ENCODE measurements around the gene ALOX5AP.

Gene ALOX5AP

DNA sequence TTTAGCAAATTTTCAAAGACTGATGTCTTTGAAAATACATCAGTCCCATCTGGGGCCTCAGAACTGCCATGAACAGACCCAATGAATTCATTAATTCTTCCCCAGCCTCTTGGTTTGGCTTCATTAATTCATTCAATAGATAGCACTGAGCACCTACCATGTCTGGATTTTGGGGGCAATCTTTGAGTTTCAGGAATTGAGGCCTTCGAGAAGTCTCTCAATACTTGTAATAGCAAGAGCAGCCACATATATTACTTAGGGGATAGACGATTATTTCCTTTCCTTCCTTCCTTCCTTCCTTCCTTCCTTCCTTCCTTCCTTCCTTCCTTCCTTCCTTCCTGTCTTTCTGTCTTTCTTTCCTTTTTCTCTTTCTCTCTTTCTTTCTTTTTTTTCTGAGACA is 64.8 kb downstream of the ALOX5AP start:
- DNase-seq, result no peak

DNA sequence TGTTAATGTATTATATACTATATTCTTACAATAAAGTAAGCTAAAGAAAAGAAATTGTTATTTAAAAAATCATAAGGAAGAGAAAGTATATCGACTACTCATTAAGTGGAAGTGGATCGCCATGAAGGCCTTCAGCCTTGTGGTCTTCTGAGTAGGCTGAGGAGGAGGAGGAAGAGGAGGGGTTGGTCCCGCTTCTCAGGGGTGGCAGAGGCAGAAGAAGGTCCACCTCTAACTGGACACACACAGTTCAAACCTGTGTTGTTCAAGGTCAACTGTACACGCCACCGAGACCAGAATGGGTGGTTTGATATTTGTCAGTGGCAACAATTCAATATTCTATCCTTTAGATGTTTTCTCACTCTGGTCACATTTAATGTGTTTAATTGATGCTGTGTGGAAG is 67.2 kb downstream of the ALOX5AP start:
- DNase-seq, result no peak

DNA sequence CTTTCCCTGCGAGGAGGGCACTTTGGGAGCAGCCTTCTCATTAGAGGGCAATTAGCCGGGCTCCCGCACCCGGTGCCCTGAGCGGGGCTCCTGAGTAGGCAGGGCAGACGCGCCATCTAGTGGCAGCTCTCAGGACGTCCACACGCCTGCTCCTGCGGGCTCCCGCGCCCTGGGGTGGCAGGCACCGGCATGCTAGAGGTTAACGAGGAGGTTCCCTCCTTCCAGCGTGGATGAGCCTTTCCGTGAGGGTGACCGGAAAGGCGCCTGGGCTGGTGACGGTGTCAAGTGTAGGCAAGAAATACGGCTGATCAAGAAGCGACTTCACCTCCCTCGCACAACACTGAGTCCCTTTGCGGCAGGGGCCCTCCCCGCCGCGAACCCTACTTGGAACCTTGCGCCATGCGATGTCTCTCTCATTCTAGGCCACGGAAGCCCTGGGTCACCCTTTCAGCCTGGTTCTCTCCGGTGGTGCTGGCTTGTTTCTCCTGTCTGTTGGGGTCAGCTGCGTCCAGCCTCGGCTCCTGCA is 67.7 kb downstream of the ALOX5AP start:
- peak; percentile 92 for DNase-seq

DNA sequence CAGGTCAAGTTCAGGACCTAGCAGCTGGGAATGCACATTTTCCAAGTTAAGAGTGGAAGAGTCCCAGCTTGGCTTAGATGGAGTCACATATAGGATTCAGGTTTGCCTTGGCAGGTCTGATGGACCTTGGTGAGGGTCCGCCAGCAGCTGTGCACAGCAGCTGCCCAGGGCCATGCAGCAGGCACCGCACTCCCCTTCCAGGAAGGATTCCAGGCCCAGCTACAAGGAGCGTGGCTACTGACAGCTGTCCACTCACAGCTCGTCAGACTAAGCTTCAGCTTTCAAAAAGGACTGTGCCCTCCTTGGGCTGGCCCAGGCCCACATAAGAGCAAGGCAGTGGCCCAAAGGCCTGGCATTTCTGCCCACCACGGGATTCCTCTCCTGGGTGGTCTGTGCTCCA is 68.4 kb downstream of the ALOX5AP start:
- DNase-seq, result no peak

DNA sequence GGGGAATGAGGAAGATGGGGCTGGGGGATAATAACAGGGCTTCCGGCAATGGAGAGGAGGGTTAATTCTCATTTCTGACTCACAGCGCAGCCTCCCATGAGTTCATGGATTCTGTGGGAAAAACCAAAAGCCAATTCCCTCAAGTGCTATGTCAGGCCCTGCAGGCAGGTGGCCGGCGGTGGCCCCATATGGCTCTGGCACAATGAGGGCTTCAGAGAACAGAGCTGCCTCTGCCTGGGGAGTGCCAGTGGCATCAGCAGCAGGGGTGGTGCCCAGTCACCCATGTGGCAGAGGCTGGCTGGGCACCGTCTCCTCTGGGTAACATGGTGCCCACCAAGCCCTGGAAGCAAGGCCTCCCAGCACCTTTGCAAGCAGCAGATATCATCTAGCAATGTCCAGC is 69.1 kb downstream of the ALOX5AP start:
- no peak for DNase-seq

DNA sequence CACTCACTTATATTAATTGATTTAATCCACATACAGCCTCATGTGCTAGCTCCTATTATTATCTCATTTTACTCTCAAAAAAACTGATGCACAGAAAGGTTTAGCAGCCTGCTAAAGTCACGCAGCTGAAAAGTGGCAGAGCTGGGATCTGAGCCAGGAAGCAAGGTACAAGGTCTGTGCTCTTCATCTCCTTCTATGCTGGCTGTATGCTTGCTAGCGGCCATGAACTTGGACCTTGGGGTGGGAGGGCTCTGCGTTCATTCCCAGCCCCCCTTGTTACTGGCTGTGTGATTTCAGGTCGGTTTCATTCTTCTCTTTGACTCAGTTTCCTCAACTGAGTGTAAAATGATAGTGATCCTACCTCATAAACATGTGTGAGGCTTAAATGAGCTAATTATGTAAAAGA is 69.8 kb downstream of the ALOX5AP start:
- no peak for DNase-seq

DNA sequence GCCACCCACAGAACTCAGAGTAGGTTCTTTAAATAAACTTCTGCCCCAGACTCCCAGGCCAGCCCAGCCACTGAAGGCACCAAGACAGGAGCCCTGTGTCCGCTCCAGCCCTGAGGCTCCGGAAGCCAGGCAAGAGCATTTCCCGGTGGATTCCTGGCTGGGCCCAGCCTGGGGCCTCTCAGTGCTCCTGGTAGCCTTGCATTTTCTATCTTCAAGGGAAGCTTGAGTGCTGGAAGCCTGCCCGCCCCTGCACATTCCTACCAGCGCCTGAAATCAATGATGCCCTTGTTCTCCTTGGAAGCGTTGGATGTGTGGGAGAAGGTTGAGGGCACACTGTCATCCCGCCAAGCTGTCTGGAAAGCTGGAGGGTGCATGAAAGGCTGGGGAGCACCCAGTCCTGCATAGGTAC is 70.3 kb downstream of the ALOX5AP start:
- DNase-seq, result no peak

DNA sequence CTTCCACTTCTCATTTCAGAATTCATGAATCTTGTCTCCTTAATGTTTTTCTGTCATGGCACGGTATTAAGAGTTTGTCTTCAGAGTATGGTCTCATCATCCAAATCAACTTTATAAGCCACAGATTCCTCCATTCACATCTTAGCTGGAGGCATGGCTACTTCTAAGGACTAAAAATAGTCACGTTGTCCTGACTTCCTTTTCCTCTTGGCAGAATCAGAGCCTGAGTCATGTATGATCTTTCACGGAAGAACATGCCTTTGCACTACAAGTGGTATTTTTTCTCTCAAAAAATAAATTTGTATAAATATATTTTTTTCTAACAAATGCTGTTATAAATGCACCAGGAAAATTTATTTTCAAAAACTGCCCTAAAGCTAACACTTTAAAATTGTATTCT is 71.4 kb downstream of the ALOX5AP start:
- no peak for DNase-seq

DNA sequence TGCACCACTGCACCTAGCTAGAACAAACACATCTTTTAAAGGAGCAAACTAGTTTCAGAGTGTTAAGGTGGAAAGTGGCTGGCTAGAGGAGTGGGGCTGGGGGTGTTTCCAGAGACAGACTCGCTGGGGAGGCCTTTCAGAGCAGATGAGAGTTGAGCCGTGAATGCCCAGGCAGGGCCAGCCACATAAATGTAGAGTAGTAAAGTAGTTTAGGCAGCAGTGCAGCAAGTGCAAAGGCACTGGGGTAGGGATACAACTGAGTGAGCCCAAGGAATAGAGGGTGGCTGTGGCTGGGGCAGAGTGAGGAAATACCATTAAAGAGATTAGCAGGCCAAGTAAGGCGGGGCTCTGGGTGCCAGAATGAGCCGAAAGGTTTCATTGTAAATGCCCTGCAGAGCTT is 72.0 kb downstream of the ALOX5AP start:
- no peak for DNase-seq

DNA sequence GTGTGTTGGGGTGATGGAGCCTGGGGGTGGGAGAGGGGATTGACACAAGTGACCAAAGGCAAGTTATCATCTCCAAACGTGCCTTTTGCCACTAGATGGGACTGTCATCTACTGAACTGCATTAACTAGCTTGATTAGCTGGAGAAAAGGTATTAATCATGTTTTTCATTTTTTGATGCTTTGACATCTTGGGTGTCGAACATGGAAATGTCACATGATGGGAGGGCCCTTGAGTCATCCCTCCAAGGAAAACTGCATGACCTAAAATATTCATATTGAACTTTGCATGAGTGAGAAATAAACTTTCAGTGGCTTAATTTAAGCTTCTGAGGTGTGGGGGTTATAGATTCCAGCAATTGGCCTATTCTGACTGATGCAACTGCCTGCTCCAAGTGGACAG is 73.3 kb downstream of the ALOX5AP start:
- no peak for DNase-seq

DNA sequence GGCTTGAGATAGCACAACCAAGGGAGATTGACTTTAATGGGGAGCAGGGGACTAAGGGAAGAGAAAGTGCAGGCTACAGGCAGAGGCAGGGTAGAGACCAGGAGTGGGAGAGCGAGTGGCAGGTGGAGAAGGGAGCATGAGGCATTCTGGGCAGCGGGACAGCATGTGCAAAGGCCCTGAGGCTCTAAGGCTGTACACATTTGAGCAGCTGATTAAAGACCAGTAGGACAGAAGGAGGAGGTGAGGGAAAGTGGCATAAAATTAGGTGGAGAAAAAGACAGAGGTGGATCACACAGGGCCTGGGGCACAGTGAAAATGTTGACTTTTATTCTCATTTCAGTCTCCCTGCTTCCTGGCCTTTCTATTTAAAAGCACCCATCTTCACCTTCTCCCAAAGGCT is 74.4 kb downstream of the ALOX5AP start:
- DNase-seq, result no peak

DNA sequence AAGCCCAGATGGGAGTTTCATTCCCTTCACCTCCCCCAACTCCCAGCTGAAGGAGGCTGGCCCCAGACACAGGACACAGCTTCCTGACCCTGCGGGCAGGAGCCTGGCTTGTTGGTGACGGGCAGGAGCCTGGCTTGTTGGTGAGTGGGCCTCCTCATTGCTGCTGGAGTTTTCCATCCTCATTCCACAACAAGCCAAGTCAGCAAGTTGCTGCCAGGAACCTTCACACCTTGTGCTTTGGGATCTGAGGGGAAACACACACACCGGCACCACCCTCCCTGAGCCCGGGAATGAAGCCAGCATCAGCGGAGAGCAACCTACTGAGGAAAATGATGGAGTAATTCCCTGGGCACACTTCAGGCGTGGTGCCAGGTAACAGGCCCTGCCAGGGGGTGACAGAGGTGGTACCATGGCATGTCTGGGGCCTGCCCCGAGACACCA is 74.9 kb downstream of the ALOX5AP start:
- no peak for DNase-seq

DNA sequence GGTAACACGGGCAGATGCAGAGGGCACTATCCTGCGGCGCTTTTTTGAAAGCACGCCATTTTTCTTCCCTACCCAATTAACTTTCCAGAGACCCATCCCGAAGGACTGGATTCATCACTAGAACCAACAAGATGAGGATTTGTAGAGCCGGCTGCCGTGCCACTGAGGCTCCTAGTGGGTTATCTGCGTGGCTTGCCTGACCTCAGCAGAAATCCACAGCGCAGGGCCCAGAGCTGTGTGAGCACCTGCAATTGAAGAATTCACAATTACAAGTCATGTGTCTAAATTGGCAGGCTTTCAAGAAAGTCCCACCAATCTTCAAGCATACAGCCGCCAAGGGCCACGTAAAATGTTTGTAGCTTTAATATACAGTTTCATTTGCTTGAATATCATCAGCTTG is 75.5 kb downstream of the ALOX5AP start:
- DNase-seq, result no peak
